Thyroid gland (tissue), 4 donors: Measurements from ENCODE around the gene CREBL2. TPM values are rescaled to one million over a fixed set of nuclear protein-coding genes. Genes with fewer than 3 reads are reported as not detected.
A peak's percentile ranks its signal among the peaks of the same experiment; 100 is the strongest.

ENCODE experiments used
- DNase-seq, 2 donors: peaks; one replicate each; pipeline ENCODE4 v3.0.0-alpha.2; 2019
- H3K27ac ChIP-seq, 3 donors: fragments of 200-600 bp; sonication (generic); 1 replicate in 2 of 3; 2 replicates in 1 of 3; pipeline ENCODE4 v1.5.1; 2016 to 2019; ENCODE audit warnings: mild to moderate bottlenecking in 1 of 3, moderate library complexity in 1 of 3
- H3K27me3 ChIP-seq: fragments of 200-600 bp; sonication (generic); one replicate; pipeline ENCODE4 v1.5.1; 2019
- H3K36me3 ChIP-seq, 2 donors: fragments of 200-600 bp; sonication (generic); one replicate each; pipeline ENCODE4 v1.5.1; 2016 to 2019
- H3K4me1 ChIP-seq, 2 donors: fragments of 200-600 bp; sonication (generic); one replicate each; pipeline ENCODE4 v1.5.1; 2017 to 2019
- H3K4me3 ChIP-seq, 3 donors: fragments of 200-600 bp; sonication (generic); replicated peaks in 1 of 3; 1 replicate in 2 of 3; 2 replicates in 1 of 3; pipeline ENCODE4 v1.5.1; 2016; ENCODE audit warnings: mild to moderate bottlenecking in 1 of 3
- H3K9me3 ChIP-seq: fragments of 200-600 bp; sonication (generic); one replicate; pipeline ENCODE4 v1.5.1; 2017
- CTCF ChIP-seq, 6 experiments: fragments of 200-600 bp in 3 of 6; fragments of 450-650 bp in 3 of 6; sonication (generic) in 3 of 6; IDR thresholded peaks; one replicate each; pipeline ENCODE4 v1.5.1; 2016 to 2019; ENCODE audit warnings: antibody characterized with exemption in 6 of 6, mild to moderate bottlenecking in 2 of 6, inconsistent platforms in 1 of 6, moderate library complexity in 1 of 6
- POLR2A ChIP-seq, 2 donors: fragments of 450-650 bp; IDR thresholded peaks; one replicate each; pipeline ENCODE4 v1.6.1; 2017; ENCODE audit warnings: antibody characterized with exemption in 2 of 2, mild to moderate bottlenecking in 2 of 2, moderate library complexity in 1 of 2
- WGBS, 2 donors: methylation state at CpG; one replicate each; pipeline ENCODE4 v1.1.5; 2017; 5-methylcytosine and 5-hydroxymethylcytosine counted together
- intact Hi-C: fragments of 100-400 bp; cut with DNase I; formaldehyde crosslinking; loops from one replicate; pipeline ENCODE4 v1.15.1; 2023
- total RNA-seq, 4 donors: library from RNA; depleted of rRNA; stranded (reverse); fragments of >200 nt; gene quantifications; one replicate each; pipeline ENCODE4 v1.2.3, GENCODE V29; 2016

CREBL2 gene
- total RNA-seq, 4 donors from 2014 or later, result 67.8 to 84.3 (median 74.0) TPM

- TF ChIP-seq CTCF (IDR thresholded peaks at IDR 0.05), result no peak
- TF ChIP-seq POLR2A (IDR thresholded peaks at IDR 0.05), result no peak
- H3K27me3 ChIP-seq, result no peaks in the 10 kb centered on the region
- H3K27ac ChIP-seq, result no peak overlapping the region
- DNase-seq, result no peak
- intact Hi-C loops, result no loop called here
- H3K9me3 ChIP-seq, result no peaks in the 10 kb centered on the region
- H3K4me3 ChIP-seq, result no peak overlapping the region
- 56 to 91% methylated on average over 2 to 3 of the region's 3 CpGs for WGBS, 2 donors
- peaks cover 4 to 7% of the 10 kb centered on the region in 2 donors for H3K4me1 ChIP-seq
- no peaks in the 10 kb centered on the region for H3K36me3 ChIP-seq
Measured at GRCh38 chr12:12660201-12660600, 48.5 kb downstream of the CREBL2 start.

DNA sequence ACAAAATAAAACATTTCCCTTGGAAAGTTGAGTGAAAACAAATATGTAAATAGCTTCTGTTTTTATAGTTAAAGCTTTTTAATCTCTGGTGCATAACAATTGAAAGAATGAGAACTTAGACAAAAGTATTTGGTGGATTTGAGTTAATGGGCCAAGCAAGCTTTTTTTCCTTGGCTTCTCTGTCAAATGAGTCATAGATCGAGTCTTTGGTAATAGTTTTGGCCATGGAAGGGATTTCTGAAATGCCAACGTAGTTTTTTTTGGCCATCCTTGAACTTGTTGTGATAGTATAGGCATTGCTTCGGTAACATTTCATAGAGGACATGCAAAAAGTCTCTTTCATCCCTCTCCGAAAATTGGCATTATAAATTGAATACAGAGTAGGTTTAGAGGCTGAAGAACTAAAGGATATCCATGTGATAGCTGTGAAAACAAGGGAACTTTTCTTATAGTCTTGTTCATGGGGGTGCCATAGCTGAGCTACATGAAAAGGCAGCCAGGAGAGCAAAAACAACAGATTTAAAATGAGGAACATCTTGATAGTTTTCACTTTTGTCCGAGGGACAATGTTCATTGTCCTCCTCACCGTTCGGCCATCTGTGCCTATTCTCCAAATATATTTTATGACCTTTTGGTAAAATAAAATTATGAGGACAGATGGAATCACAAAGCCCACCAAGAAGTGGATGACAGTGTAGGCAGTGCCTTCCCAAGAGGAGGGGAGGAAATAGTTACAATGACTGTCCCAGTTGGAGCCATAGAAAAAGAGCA lies 49.6 kb downstream of the CREBL2 start:
- no peak overlapping the region for H3K4me3 ChIP-seq
- intact Hi-C loops, result no loop called here
- DNase-seq, result no peak
- TF ChIP-seq CTCF (IDR thresholded peaks at IDR 0.05) (no peak), POLR2A (IDR thresholded peaks at IDR 0.05) (no peak)
- no peaks in the 10 kb centered on the region for H3K27me3 ChIP-seq
- WGBS, 2 donors, result 75 to 81% methylated on average over 7 of the region's 7 CpGs
- no peaks in the 10 kb centered on the region for H3K9me3 ChIP-seq
- H3K27ac ChIP-seq, result no peak overlapping the region
- peaks cover 3 to 4% of the 10 kb centered on the region in 2 donors for H3K4me1 ChIP-seq
- H3K36me3 ChIP-seq, result no peaks in the 10 kb centered on the region

DNA sequence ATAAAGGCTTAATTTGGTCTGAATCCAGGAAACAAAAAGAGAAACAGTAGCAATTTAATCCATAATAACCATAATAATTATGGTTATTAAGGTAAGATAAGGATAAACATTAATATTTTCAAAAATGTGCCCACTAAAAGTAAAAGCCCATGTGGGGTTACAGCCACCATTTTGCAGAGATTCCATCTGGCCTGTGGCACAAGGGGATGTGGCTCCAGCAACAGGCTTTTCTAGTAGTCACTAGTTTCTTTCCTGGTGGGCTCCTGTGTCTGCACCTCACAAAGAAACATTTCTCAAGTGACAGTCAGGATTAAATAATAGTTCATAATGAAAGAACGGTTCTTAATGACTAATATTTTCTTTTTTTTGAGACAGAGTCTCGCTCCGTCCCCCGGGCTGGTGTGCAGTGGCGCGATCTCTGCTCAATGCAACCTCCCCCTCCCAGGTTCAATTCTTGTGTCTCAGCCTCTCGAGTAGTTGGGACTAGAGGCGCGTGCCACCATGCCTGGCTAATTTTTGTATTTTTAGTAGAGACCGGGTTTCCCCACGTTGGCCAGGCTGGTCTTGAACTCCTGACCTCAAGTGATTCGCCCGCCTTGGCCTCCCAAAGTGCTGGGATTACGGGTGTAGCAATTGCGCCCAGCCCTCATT lies 52.1 kb downstream of the CREBL2 start:
- WGBS, 2 donors, result 63 to 68% methylated on average over 15 of the region's 15 CpGs
- H3K9me3 ChIP-seq, result no peaks in the 10 kb centered on the region
- no peak for TF ChIP-seq CTCF (IDR thresholded peaks at IDR 0.05)
- TF ChIP-seq POLR2A (IDR thresholded peaks at IDR 0.05), result no peak
- H3K27me3 ChIP-seq, result no peaks in the 10 kb centered on the region
- intact Hi-C loops, result no loop called here
- H3K4me1 ChIP-seq, result peaks cover 3 to 4% of the 10 kb centered on the region in 2 donors
- peak in 1 of 2 donors; percentile 8 for DNase-seq
- no peaks in the 10 kb centered on the region for H3K36me3 ChIP-seq
- no peak overlapping the region for H3K27ac ChIP-seq
- no peak overlapping the region for H3K4me3 ChIP-seq

- no peak for DNase-seq
- H3K9me3 ChIP-seq, result no peaks in the 10 kb centered on the region
- 74 to 78% methylated on average over 13 of the region's 13 CpGs for WGBS, 2 donors
- H3K4me3 ChIP-seq, result no peak overlapping the region
- no peaks in the 10 kb centered on the region for H3K36me3 ChIP-seq
- H3K4me1 ChIP-seq, result peaks cover 3 to 4% of the 10 kb centered on the region in 2 donors
- H3K27ac ChIP-seq, result no peak overlapping the region
- no peak for TF ChIP-seq CTCF (IDR thresholded peaks at IDR 0.05)
- TF ChIP-seq POLR2A (IDR thresholded peaks at IDR 0.05), result no peak
- intact Hi-C loops, result no loop called here
- H3K27me3 ChIP-seq, result no peaks in the 10 kb centered on the region
Measured at GRCh38 chr12:12665194-12665593, 53.5 kb downstream of the CREBL2 start.

DNA sequence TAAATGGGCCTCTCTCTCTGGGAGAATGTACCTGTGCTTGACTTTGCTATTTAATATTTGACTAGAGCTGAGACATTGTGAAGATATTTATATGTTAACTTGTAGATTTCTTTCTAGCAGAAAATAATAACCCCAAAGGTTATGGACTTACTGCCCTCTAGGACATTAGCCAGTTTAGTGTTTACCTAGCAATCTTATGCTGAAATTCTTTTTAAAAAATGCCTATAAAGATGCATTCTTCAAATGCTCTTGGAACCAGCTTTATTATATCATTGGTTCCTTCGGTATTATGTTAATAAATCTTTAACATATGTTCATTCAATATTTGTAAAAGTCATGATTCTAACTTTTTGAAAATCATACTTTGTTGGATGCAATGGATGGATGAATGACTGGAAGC lies 56.3 kb downstream of the CREBL2 start:
- no peak overlapping the region for H3K4me3 ChIP-seq
- H3K27me3 ChIP-seq, result no peaks in the 10 kb centered on the region
- no peaks in the 10 kb centered on the region for H3K36me3 ChIP-seq
- H3K4me1 ChIP-seq, result no peaks in the 10 kb centered on the region
- 95 to 96% methylated on average over 1 of the region's 1 CpG for WGBS, 2 donors
- no peak overlapping the region for H3K27ac ChIP-seq
- no peak for DNase-seq
- H3K9me3 ChIP-seq, result no peaks in the 10 kb centered on the region
- TF ChIP-seq CTCF (IDR thresholded peaks at IDR 0.05), result no peak
- TF ChIP-seq POLR2A (IDR thresholded peaks at IDR 0.05), result no peak
- intact Hi-C loops, result no loop called here
